ENCODE measurements around the gene MEGF11.

- TF ChIP-seq SP1 (IDR thresholded peaks at IDR 0.05) (no peak), FOXK2 (IDR thresholded peaks at IDR 0.05) (no peak), ZNF384 (IDR thresholded peaks at IDR 0.05) (no peak)
These were observed 196.5 kb downstream of the MEGF11 start for GRCh38 chr15:66057089-66057488.
